Measurements from ENCODE around the gene DNMT1.

- no peak for TF ChIP-seq POLR2A (IDR thresholded peaks at IDR 0.05)
- no peak for TF ChIP-seq CTCF (IDR thresholded peaks at IDR 0.05)
Observed at GRCh38 chr19:10224337-10224736, 29.6 kb upstream of the DNMT1 start.
